GM23248 (cell line): ENCODE data around the gene CEACAM19.

Experiments used
- EZH2 ChIP-seq: fragments of 200-600 bp; sonication (generic); IDR thresholded peaks from 2 replicates; pipeline ENCODE4 v1.6.1; 2018; ENCODE audit warnings: antibody characterized with exemption, mild to moderate bottlenecking; ENCODE audit not compliant: insufficient read depth, poor library complexity, severe bottlenecking
- EZH2phosphoT487 ChIP-seq: fragments of 200-600 bp; sonication (generic); IDR thresholded peaks from 2 replicates; pipeline ENCODE4 v1.6.1; 2018; ENCODE audit warnings: antibody characterized with exemption, moderate library complexity, mild to moderate bottlenecking, low read depth; ENCODE audit not compliant: insufficient read depth

DNA sequence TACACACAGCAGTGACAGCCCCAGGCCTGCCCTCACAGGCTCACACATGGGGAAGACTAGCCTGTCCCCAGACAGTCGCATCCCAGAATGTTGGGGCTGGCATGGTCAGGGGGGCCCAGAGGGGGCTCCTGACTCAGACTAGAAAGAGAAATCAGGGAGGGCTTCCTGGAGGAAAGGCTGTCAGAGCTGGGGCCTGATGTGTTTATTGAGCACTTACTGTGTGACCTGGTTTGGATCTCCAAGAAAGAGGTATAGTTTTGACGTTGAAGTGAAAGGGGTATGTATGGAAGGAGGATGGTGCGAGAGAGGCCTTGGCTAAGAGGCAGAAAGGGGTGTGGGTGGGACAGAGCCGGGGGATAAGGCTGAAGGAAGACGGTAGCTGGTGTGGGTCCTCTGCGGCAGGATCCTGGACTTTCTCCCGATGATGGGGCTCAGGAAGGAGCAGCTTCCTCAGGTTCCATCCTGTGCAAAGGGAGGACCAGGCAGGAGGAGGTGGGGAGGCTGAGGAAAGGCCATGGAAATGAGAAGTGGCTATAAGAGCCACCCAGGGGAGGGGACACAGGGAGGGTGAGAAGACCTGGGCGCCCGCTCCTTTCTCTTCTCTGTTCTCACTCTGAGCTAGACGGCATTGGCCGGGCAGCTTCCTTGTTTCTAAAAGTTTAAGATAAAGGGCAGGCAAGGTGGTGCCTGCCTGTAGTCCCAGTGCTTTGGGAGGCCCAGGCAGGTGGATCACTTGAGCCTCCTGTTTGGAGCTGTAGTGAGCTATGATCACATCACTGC, 61.1 kb downstream of the CEACAM19 start:
- TF ChIP-seq EZH2 (no peak), EZH2phosphoT487 (no peak)
